ENCODE results near the gene TEAD2.
"Not testable (repeated sequence)": the region's sequence is repeated elsewhere in the genome, so short reads cannot be mapped to it uniquely, and the experiment has no call there.

Gene TEAD2

GRCh38 chr19:49316284-49316683, 45.9 kb downstream of the TEAD2 start:
- Histone ChIP-seq H3K9me3 (no peaks in the 10 kb centered on the region), H3K36me3 (peaks cover 3% of the 10 kb centered on the region), H3K4me1 (ENCODE audit: control insufficient read depth in 1 of 2, insufficient read depth in 1 of 2, low read depth in 1 of 2, low read length in 1 of 2) (no peaks in the 10 kb centered on the region), H3K27ac (no peak overlapping the region), H3K4me3 (ENCODE audit: low read depth in 1 of 2, low read length in 1 of 2) (no peak overlapping the region), H3K27me3 (no peaks in the 10 kb centered on the region)
- no peak for TF ChIP-seq CTCF (IDR thresholded peaks at IDR 0.05)

- no peak for TF ChIP-seq CTCF (IDR thresholded peaks at IDR 0.05)
- no peaks in the 10 kb centered on the region for H3K27me3 ChIP-seq
- H3K9me3 ChIP-seq: no peaks in the 10 kb centered on the region
- H3K4me3 ChIP-seq (ENCODE audit: low read depth in 1 of 2, low read length in 1 of 2): no peak overlapping the region
- H3K36me3 ChIP-seq: peaks cover 14% of the 10 kb centered on the region
- H3K27ac ChIP-seq: no peak overlapping the region
- no peaks in the 10 kb centered on the region for H3K4me1 ChIP-seq (ENCODE audit: control insufficient read depth in 1 of 2, insufficient read depth in 1 of 2, low read depth in 1 of 2, low read length in 1 of 2)
Measured at GRCh38 chr19:49315111-49315510, 47.1 kb downstream of the TEAD2 start.

GRCh38 chr19:49309087-49309486, 53.1 kb downstream of the TEAD2 start:
- TF ChIP-seq CTCF (IDR thresholded peaks at IDR 0.05): no peak
- Histone ChIP-seq H3K4me1 (ENCODE audit: control insufficient read depth in 1 of 2, insufficient read depth in 1 of 2, low read depth in 1 of 2, low read length in 1 of 2) (no peaks in the 10 kb centered on the region), H3K27me3 (no peaks in the 10 kb centered on the region), H3K27ac (no peak overlapping the region), H3K9me3 (no peaks in the 10 kb centered on the region), H3K4me3 (ENCODE audit: low read depth in 1 of 2, low read length in 1 of 2) (no peak overlapping the region), H3K36me3 (peaks cover 14% of the 10 kb centered on the region)

GRCh38 chr19:49306734-49307133, 55.5 kb downstream of the TEAD2 start:
- H3K27me3 ChIP-seq; H3K9me3 ChIP-seq; H3K4me3 ChIP-seq (ENCODE audit: low read depth in 1 of 2, low read length in 1 of 2); H3K4me1 ChIP-seq (ENCODE audit: control insufficient read depth in 1 of 2, insufficient read depth in 1 of 2, low read depth in 1 of 2, low read length in 1 of 2); H3K27ac ChIP-seq: not testable (repeated sequence)
- H3K36me3 ChIP-seq: peaks cover 14% of the 10 kb centered on the region

GRCh38 chr19:49301866-49302252, 60.4 kb downstream of the TEAD2 start:
- no peak overlapping the region for H3K4me3 ChIP-seq (ENCODE audit: low read depth in 1 of 2, low read length in 1 of 2)
- TF ChIP-seq CTCF (IDR thresholded peaks at IDR 0.05): no peak
- peaks cover 13% of the 10 kb centered on the region for H3K27me3 ChIP-seq
- H3K27ac ChIP-seq: no peak overlapping the region
- H3K36me3 ChIP-seq: no peaks in the 10 kb centered on the region
- no peaks in the 10 kb centered on the region for H3K9me3 ChIP-seq
- peaks cover 0 to 3% of the 10 kb centered on the region in 2 experiments for H3K4me1 ChIP-seq (ENCODE audit: control insufficient read depth in 1 of 2, insufficient read depth in 1 of 2, low read depth in 1 of 2, low read length in 1 of 2)

GRCh38 chr19:49301165-49301865, 60.9 kb downstream of the TEAD2 start:
- Histone ChIP-seq H3K4me1 (ENCODE audit: control insufficient read depth in 1 of 2, insufficient read depth in 1 of 2, low read depth in 1 of 2, low read length in 1 of 2) (peaks cover 0 to 3% of the 10 kb centered on the region in 2 experiments), H3K27ac (no peak overlapping the region), H3K9me3 (no peaks in the 10 kb centered on the region), H3K36me3 (no peaks in the 10 kb centered on the region), H3K27me3 (peaks cover 13% of the 10 kb centered on the region), H3K4me3 (ENCODE audit: low read depth in 1 of 2, low read length in 1 of 2) (no peak overlapping the region)
- TF ChIP-seq CTCF (IDR thresholded peaks at IDR 0.05): peak; percentile 84

- not testable (repeated sequence) for H3K27ac ChIP-seq; H3K36me3 ChIP-seq; H3K4me3 ChIP-seq (ENCODE audit: low read depth in 1 of 2, low read length in 1 of 2); H3K4me1 ChIP-seq (ENCODE audit: control insufficient read depth in 1 of 2, insufficient read depth in 1 of 2, low read depth in 1 of 2, low read length in 1 of 2); H3K9me3 ChIP-seq
- peaks cover 13% of the 10 kb centered on the region for H3K27me3 ChIP-seq
Measured at GRCh38 chr19:49298653-49299052, 63.6 kb downstream of the TEAD2 start.

Measured in neutrophil (primary cell).